Endothelial cell of umbilical vein (primary cell): ENCODE measurements around the gene RPS6KA4.

Source experiments
- EZH2 ChIP-seq: IDR thresholded peaks from 2 replicates; pipeline ENCODE4 v1.6.1; 2012; ENCODE audit warnings: borderline replicate concordance, low read depth, mild to moderate bottlenecking, moderate library complexity, low read length, inconsistent platforms; ENCODE audit not compliant: severe bottlenecking
- FOS ChIP-seq: IDR thresholded peaks from 2 replicates; pipeline ENCODE4 v1.6.1; 2011; ENCODE audit warnings: mild to moderate bottlenecking, low read length, moderate library complexity, borderline replicate concordance; ENCODE audit not compliant: insufficient read depth
- JUN ChIP-seq: IDR thresholded peaks from 2 replicates; pipeline ENCODE4 v1.6.1; 2011; ENCODE audit warnings: borderline replicate concordance, low read depth; ENCODE audit not compliant: insufficient read length, insufficient read depth
- POLR2A ChIP-seq: IDR thresholded peaks from 2 replicates; pipeline ENCODE4 v1.6.1; 2012; ENCODE audit warnings: low read depth, mild to moderate bottlenecking, control low read depth, low read length
- POLR2AphosphoS5 ChIP-seq: IDR thresholded peaks from 2 replicates; pipeline ENCODE4 v1.6.1; 2012; ENCODE audit warnings: low read depth, mild to moderate bottlenecking, control low read depth, low read length, moderate library complexity; ENCODE audit not compliant: insufficient read depth
- TF ChIP-seq, protein P1 (sequence below), 2 donors: IDR thresholded peaks; 1 replicate in 1 of 2; 2 replicates in 1 of 2; pipeline ENCODE4 v1.5.1; 2011; ENCODE audit warnings: low read length in 2 of 2, mild to moderate bottlenecking in 2 of 2, moderate library complexity in 2 of 2, control low read depth in 1 of 2, inconsistent platforms in 1 of 2, low read depth in 1 of 2; ENCODE audit not compliant: insufficient read depth in 1 of 2; ENCODE audit errors: extremely low read depth in 1 of 2

DNA sequence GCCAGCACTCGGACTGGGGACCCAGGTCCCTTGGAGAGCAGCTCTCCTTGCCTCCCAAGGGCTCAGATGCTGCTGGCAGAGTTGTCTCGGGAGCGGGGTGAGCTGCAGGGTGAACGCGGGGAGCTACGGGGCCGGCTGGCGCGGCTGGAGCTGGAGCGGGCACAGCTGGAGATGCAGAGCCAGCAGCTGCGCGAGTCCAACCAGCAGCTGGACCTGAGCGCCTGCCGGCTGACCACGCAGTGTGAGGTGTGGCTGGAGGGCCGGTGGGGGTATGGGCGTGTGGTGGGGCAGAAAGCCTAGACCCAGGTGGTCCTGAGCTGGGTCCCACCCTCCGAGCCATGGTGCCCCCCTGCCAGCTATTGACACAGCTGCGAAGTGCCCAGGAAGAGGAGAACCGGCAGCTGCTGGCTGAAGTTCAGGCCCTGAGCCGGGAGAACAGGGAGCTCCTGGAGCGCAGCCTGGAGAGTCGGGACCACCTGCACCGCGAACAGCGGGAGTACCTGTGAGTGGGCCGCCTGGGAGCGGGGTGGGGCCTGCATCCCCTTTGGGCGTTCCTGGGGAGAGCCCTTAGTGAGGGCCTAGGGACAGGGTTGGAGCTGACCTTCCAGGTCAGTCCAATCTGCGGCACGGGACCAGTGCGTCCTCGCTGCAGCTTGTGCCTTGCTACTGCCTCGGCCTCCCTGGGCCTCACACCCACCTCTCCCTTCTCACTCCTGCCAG is 5.8 kb upstream of the RPS6KA4 start:
- TF ChIP-seq EZH2 (no peak), POLR2AphosphoS5 (no peak), FOS (no peak), POLR2A (no peak), JUN (no peak)
- TF ChIP-seq, protein P1, sequence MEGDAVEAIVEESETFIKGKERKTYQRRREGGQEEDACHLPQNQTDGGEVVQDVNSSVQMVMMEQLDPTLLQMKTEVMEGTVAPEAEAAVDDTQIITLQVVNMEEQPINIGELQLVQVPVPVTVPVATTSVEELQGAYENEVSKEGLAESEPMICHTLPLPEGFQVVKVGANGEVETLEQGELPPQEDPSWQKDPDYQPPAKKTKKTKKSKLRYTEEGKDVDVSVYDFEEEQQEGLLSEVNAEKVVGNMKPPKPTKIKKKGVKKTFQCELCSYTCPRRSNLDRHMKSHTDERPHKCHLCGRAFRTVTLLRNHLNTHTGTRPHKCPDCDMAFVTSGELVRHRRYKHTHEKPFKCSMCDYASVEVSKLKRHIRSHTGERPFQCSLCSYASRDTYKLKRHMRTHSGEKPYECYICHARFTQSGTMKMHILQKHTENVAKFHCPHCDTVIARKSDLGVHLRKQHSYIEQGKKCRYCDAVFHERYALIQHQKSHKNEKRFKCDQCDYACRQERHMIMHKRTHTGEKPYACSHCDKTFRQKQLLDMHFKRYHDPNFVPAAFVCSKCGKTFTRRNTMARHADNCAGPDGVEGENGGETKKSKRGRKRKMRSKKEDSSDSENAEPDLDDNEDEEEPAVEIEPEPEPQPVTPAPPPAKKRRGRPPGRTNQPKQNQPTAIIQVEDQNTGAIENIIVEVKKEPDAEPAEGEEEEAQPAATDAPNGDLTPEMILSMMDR (IDR thresholded peaks at IDR 0.05; ENCODE audit: extremely low read depth in 1 of 2, insufficient read depth in 1 of 2, low read depth in 1 of 2, low read length in 2 of 2): no peak
